Ishikawa (cell line): ENCODE data around the gene PPP1R12B.

Experiments used
- CEBPB ChIP-seq: IDR thresholded peaks from 2 replicates; pipeline ENCODE4 v1.6.1; 2012
- CREB1 ChIP-seq: IDR thresholded peaks from 2 replicates; pipeline ENCODE4 v1.6.1; 2012; ENCODE audit warnings: low read depth
- EP300 ChIP-seq: IDR thresholded peaks from 2 replicates; pipeline ENCODE4 v1.6.1; 2012; ENCODE audit warnings: borderline replicate concordance
- MAX ChIP-seq: IDR thresholded peaks from 2 replicates; pipeline ENCODE4 v1.6.1; 2012
- NFIC ChIP-seq: IDR thresholded peaks from 2 replicates; pipeline ENCODE4 v1.6.1; 2012
- RAD21 ChIP-seq: IDR thresholded peaks from 2 replicates; pipeline ENCODE4 v1.6.1; 2012; ENCODE audit warnings: low read depth
- TCF12 ChIP-seq: IDR thresholded peaks from 2 replicates; pipeline ENCODE4 v1.6.1; 2012; ENCODE audit warnings: low read depth
- TEAD4 ChIP-seq: IDR thresholded peaks from 2 replicates; pipeline ENCODE4 v1.6.1; 2012
- USF1 ChIP-seq: IDR thresholded peaks from 2 replicates; pipeline ENCODE4 v1.6.1; 2012
- YY1 ChIP-seq: IDR thresholded peaks from 2 replicates; pipeline ENCODE4 v1.6.1; 2012; ENCODE audit warnings: low read depth
- ZBTB7A ChIP-seq: IDR thresholded peaks from 2 replicates; pipeline ENCODE4 v1.6.1; 2012; ENCODE audit warnings: low read depth
- TF ChIP-seq, protein P1 (sequence below): IDR thresholded peaks from 2 replicates; pipeline ENCODE4 v1.6.1; 2012; ENCODE audit warnings: low read depth, mild to moderate bottlenecking

PPP1R12B gene

DNA sequence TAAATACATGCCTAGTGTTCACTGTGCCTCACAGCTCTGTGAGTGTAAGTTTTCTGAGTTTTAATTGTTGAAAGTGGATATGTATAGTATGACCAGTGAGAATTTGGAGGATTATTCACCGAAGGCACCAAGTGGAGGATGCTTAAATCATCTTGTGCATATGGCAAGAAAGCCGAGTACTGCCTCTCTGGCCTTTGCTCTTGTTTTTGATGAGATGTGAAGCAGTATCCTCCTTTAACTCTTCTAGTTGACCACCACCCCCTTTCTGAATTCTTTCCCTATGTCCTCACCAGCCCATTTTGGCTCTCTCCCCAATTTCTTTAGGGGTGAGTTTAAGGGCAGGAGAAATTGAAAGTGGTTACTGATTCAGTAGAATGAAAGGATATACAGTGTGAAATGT is 231.3 kb downstream of the PPP1R12B start:
- TF ChIP-seq NFIC (0 out of 2 replicates have a peak, but pooled peaks have one; percentile 17), EP300 (no peak), TCF12 (no peak)

DNA sequence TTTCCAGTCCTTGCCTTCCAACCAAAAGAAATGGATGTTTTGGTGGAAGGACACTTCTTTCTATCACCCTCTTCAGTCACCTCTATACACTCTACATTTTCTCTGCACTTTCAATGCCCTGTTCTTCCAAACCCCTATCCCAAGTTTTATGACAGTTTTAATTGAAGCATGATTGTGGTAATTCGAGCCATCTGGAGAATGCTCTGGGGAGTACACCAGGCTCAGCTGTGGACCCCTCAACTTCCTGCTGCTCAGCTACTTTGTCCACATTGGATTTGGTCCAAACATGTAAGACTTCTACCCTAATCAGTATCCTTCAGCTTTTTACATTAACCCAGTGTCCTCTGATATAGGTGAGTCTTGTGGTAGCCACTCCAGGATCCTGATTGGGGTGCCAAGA is 232.1 kb downstream of the PPP1R12B start:
- TF ChIP-seq USF1 (no peak), CREB1 (no peak)

DNA sequence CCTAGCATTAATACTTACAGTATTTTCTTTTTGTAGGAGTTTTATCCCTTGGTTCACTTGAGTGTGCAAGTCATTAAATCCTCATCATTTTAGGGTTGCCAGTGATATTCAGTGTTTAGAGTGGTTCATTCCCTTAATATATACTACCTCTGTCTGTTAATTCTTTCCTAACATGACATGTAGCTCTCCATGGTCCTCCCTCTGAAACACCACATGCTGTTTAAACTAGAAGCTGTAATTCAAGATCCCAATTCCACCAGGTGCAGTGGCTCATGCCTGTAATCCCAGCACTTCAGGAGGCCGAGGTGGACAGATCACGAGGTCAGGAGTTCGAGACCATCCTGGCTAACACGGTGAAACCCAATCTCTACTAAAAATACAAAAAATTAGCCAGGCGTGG is 233.9 kb downstream of the PPP1R12B start:
- TF ChIP-seq, protein P1, sequence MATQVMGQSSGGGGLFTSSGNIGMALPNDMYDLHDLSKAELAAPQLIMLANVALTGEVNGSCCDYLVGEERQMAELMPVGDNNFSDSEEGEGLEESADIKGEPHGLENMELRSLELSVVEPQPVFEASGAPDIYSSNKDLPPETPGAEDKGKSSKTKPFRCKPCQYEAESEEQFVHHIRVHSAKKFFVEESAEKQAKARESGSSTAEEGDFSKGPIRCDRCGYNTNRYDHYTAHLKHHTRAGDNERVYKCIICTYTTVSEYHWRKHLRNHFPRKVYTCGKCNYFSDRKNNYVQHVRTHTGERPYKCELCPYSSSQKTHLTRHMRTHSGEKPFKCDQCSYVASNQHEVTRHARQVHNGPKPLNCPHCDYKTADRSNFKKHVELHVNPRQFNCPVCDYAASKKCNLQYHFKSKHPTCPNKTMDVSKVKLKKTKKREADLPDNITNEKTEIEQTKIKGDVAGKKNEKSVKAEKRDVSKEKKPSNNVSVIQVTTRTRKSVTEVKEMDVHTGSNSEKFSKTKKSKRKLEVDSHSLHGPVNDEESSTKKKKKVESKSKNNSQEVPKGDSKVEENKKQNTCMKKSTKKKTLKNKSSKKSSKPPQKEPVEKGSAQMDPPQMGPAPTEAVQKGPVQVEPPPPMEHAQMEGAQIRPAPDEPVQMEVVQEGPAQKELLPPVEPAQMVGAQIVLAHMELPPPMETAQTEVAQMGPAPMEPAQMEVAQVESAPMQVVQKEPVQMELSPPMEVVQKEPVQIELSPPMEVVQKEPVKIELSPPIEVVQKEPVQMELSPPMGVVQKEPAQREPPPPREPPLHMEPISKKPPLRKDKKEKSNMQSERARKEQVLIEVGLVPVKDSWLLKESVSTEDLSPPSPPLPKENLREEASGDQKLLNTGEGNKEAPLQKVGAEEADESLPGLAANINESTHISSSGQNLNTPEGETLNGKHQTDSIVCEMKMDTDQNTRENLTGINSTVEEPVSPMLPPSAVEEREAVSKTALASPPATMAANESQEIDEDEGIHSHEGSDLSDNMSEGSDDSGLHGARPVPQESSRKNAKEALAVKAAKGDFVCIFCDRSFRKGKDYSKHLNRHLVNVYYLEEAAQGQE, result peak; percentile 66

DNA sequence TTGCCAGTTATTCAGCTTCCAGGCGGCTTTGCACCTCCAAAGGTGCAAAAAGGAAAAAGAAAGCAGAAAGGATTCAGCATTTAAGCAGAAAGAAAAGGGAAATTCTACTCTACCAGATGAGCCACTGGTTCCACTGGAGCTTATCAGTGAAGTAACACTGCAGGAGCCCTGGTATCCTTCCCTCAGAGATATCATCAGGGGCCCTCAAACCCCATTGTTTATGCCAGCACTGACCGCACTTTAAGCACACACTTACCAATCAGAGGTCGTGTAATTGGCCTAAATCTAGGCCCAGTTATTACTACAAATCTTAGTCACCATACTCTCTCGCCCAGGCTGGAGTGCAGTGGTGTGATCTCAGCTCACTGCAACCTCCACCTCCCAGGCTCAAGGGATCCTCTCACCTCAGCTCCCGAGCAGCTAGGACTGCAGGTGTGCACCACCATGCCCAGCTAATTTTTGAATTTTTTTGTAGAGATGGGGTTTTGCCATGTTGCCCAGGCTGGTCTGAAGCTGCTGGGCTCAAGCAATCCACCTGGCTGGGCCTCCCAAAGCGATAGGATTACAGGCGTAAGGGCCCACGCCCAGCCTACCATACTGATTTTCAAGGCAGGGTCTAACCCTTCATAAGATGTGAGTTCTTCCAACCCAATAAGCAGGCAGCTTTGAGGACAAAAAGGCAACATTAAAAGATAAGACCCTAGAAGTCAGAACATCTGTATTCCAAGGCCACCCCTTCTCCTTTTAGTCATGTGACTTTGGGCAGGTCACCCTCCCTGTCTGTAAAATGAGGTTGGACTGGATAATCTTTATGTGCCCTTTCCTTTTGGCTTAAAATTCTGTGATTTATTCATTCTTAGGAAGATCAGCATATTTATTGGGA is 236.4 kb downstream of the PPP1R12B start:
- TF ChIP-seq EP300 (no peak), TCF12 (no peak), YY1 (no peak), TEAD4 (no peak), USF1 (no peak), RAD21 (no peak), CEBPB (no peak)
- TF ChIP-seq, protein P1, result no peak

DNA sequence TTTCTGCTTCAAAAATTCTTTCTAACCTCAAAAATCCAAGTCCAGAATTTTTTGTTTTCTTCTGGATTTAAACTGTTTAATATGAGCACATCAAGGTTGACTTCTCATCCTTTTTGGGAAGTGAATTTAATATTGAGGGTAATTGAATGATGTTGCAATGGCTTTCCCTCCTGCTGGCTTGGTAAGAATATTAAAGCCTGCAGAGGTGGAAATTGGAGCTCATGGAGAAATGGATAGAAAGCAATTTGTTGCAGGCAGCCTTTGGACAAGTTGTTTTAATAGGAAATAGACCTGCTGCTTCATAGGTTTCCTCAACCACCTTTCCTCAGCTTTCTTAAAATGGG is 237.1 kb downstream of the PPP1R12B start:
- TF ChIP-seq CEBPB (peak; percentile 81), ZBTB7A (no peak)

GRCh38 chr1:202586018-202586821 is 237.7 kb downstream of the PPP1R12B start:
- TF ChIP-seq, protein P1, result no peak
- peak; percentile 49; the same call in 1 of the 2 replicates for TF ChIP-seq EP300
- TF ChIP-seq NFIC, result peak; percentile 86
- 0 out of 2 replicates have a peak, but pooled peaks have one; percentile 12 for TF ChIP-seq TEAD4
- no peak for TF ChIP-seq MAX
- peak; percentile 59; the same call in 1 of the 2 replicates for TF ChIP-seq TCF12
